ENCODE data around the gene MTG1. TPM values are rescaled to one million over a fixed set of nuclear protein-coding genes. Genes with fewer than 3 reads are reported as not detected.
A peak's percentile ranks its signal among the peaks of the same experiment; 100 is the strongest.

MTG1 gene
- total RNA-seq, 2 experiments from 2014 or later, result 46.9 to 52.1 TPM

- Mint-ChIP-seq H3K4me1 (peaks cover 48% of the 10 kb centered on the region), H3K27me3 (no peaks in the 10 kb centered on the region), H3K27ac (peak overlapping the region; percentile 93), H3K9me3 (ENCODE audit: low read depth) (no peaks in the 10 kb centered on the region), H3K36me3 (ENCODE audit: low read depth) (peaks cover 10% of the 10 kb centered on the region), H3K4me3 (peak overlapping the region; percentile 72)
- ATAC-seq (peak; percentile 19), DNase-seq (peak; percentile 43)
- ChIA-PET CTCF (interaction anchor here (0.9 to 1.2 kb wide), 5 partner anchors 9 to 83 kb away, joined by 3 to 4 read pairs (median 4); no protein-coding TSS in a partner anchor), POLR2A (no interaction called here)
- intact Hi-C loops (cut with DNase I, micrococcal nuclease), result loop anchor here (1.0 to 5.0 kb wide), 7 partner anchors 11 to 1488 kb away; partner anchors contain the start of genes PAOX (in 1 of the 2) and PPP2R2D (in 1 of the 2)
Observed at GRCh38 chr10:133390597-133391248, 3.2 kb upstream of the MTG1 start.

- H3K9me3 Mint-ChIP-seq (ENCODE audit: low read depth), result no peaks in the 10 kb centered on the region
- H3K36me3 Mint-ChIP-seq (ENCODE audit: low read depth), result peaks cover 11% of the 10 kb centered on the region
- ATAC-seq, result no peak
- CTCF ChIA-PET, result interaction anchor here (0.9 to 1.2 kb wide), 5 partner anchors 9 to 84 kb away, joined by 3 to 4 read pairs (median 4); no protein-coding TSS in a partner anchor
- H3K4me1 Mint-ChIP-seq, result peaks cover 54% of the 10 kb centered on the region
- H3K4me3 Mint-ChIP-seq, result peak overlapping the region; percentile 72
- intact Hi-C loops (cut with DNase I, micrococcal nuclease), result loop anchor here (2.0 to 5.0 kb wide), 5 partner anchors 16 to 1489 kb away; partner anchors contain the start of gene PPP2R2D (in 1 of the 2)
- H3K27me3 Mint-ChIP-seq, result no peaks in the 10 kb centered on the region
- H3K27ac Mint-ChIP-seq, result peak overlapping the region; percentile 93
- POLR2A ChIA-PET, result no interaction called here
- DNase-seq, result no peak
Observed at GRCh38 chr10:133391249-133391635, 2.7 kb upstream of the MTG1 start.

- peaks cover 13% of the 10 kb centered on the region for H3K36me3 Mint-ChIP-seq (ENCODE audit: low read depth)
- peaks cover 56% of the 10 kb centered on the region for H3K4me1 Mint-ChIP-seq
- POLR2A ChIA-PET, result no interaction called here
- intact Hi-C loops (cut with DNase I, micrococcal nuclease), result loop anchor here (2.0 to 5.0 kb wide), 5 partner anchors 17 to 1490 kb away; partner anchors contain the start of gene PPP2R2D (in 1 of the 2)
- peak; percentile 15 for ATAC-seq
- peak; percentile 75 for DNase-seq
- no peaks in the 10 kb centered on the region for H3K27me3 Mint-ChIP-seq
- no peaks in the 10 kb centered on the region for H3K9me3 Mint-ChIP-seq (ENCODE audit: low read depth)
- H3K4me3 Mint-ChIP-seq, result peak overlapping the region; percentile 72
- peak overlapping the region; percentile 93 for H3K27ac Mint-ChIP-seq
- CTCF ChIA-PET, result interaction anchor here (1.1 to 1.2 kb wide), 2 partner anchors 10 to 78 kb away, joined by 3 to 4 read pairs; no protein-coding TSS in a partner anchor
Observed at GRCh38 chr10:133391761-133392518, 2.0 kb upstream of the MTG1 start.

GRCh38 chr10:133393401-133394063 lies 425 bp upstream of the MTG1 start:
- Mint-ChIP-seq H3K4me1 (peaks cover 58% of the 10 kb centered on the region), H3K4me3 (peak overlapping the region; percentile 90), H3K27ac (peak overlapping the region; percentile 67), H3K27me3 (no peaks in the 10 kb centered on the region), H3K36me3 (ENCODE audit: low read depth) (peaks cover 26% of the 10 kb centered on the region), H3K9me3 (ENCODE audit: low read depth) (no peaks in the 10 kb centered on the region)
- POLR2A ChIA-PET, result no interaction called here
- CTCF ChIA-PET, result interaction anchor here (0.7 kb wide), 1 partner anchor 59 kb away, joined by 4 read pairs; no protein-coding TSS in a partner anchor
- intact Hi-C loops (cut with DNase I, micrococcal nuclease), result loop anchor here (1.0 to 5.0 kb wide), 10 partner anchors 14 to 1491 kb away; partner anchors contain the start of genes ECHS1 (in 2 of the 2), PAOX (in 1 of the 2), PPP2R2D (in 1 of the 2) and TUBGCP2 (in 1 of the 2)
- no peak for ATAC-seq
- no peak for DNase-seq

- ATAC-seq (no peak), DNase-seq (no peak)
- CTCF ChIA-PET, result no interaction called here
- H3K9me3 Mint-ChIP-seq (ENCODE audit: low read depth), result no peaks in the 10 kb centered on the region
- peak overlapping the region; percentile 90 for H3K4me3 Mint-ChIP-seq
- H3K4me1 Mint-ChIP-seq, result peaks cover 53% of the 10 kb centered on the region
- intact Hi-C loops (cut with DNase I, micrococcal nuclease), result loop anchor here (1.0 to 5.0 kb wide), 10 partner anchors 16 to 1493 kb away; partner anchors contain the start of genes ECHS1 (in 2 of the 2), PAOX (in 1 of the 2), PPP2R2D (in 1 of the 2) and TUBGCP2 (in 1 of the 2)
- H3K27ac Mint-ChIP-seq, result peak overlapping the region; percentile 93
- peaks cover 35% of the 10 kb centered on the region for H3K36me3 Mint-ChIP-seq (ENCODE audit: low read depth)
- POLR2A ChIA-PET, result no interaction called here
- H3K27me3 Mint-ChIP-seq, result no peaks in the 10 kb centered on the region
Observed at GRCh38 chr10:133394801-133395221, 854 bp downstream of the MTG1 start.

- peak overlapping the region; percentile 90 for H3K4me3 Mint-ChIP-seq
- no peaks in the 10 kb centered on the region for H3K9me3 Mint-ChIP-seq (ENCODE audit: low read depth)
- CTCF ChIA-PET, result no interaction called here
Observed at GRCh38 chr10:133396035-133396624, 2.2 kb downstream of the MTG1 start.

GRCh38 chr10:133397938-133398337 lies 4.0 kb downstream of the MTG1 start:
- H3K4me3 Mint-ChIP-seq, result no peak overlapping the region
- intact Hi-C loops (cut with DNase I, micrococcal nuclease), result no loop called here
- H3K27me3 Mint-ChIP-seq, result no peaks in the 10 kb centered on the region
- H3K4me1 Mint-ChIP-seq, result peaks cover 48% of the 10 kb centered on the region
- no peak for DNase-seq
- CTCF ChIA-PET, result interaction anchor here (1.3 kb wide), 1 partner anchor 41 kb away, joined by 3 read pairs; no protein-coding TSS in a partner anchor
- peaks cover 44% of the 10 kb centered on the region for H3K36me3 Mint-ChIP-seq (ENCODE audit: low read depth)
- ATAC-seq, result no peak
- no peaks in the 10 kb centered on the region for H3K9me3 Mint-ChIP-seq (ENCODE audit: low read depth)
- H3K27ac Mint-ChIP-seq, result peak overlapping the region; percentile 19
- POLR2A ChIA-PET, result no interaction called here

More at GRCh38 chr10:133396035-133396624, 2.2 kb downstream of the MTG1 start:
- no peaks in the 10 kb centered on the region for H3K27me3 Mint-ChIP-seq
- H3K4me1 Mint-ChIP-seq, result peaks cover 53% of the 10 kb centered on the region
- DNase-seq (no peak), ATAC-seq (no peak)
- intact Hi-C loops (cut with DNase I, micrococcal nuclease), result no loop called here
- H3K36me3 Mint-ChIP-seq (ENCODE audit: low read depth), result peaks cover 40% of the 10 kb centered on the region
- H3K27ac Mint-ChIP-seq, result no peak overlapping the region
- POLR2A ChIA-PET, result interaction anchor here (0.6 kb wide), 1 partner anchor 273 kb away, joined by 4 read pairs; no protein-coding TSS in a partner anchor

GRCh38 chr10:133399123-133399601 lies 5.2 kb downstream of the MTG1 start:
- intact Hi-C loops (cut with DNase I, micrococcal nuclease), result no loop called here
- Mint-ChIP-seq H3K36me3 (ENCODE audit: low read depth) (peaks cover 51% of the 10 kb centered on the region), H3K4me3 (no peak overlapping the region), H3K9me3 (ENCODE audit: low read depth) (no peaks in the 10 kb centered on the region), H3K27ac (no peak overlapping the region), H3K27me3 (no peaks in the 10 kb centered on the region), H3K4me1 (peaks cover 45% of the 10 kb centered on the region)
- DNase-seq (no peak), ATAC-seq (no peak)
- ChIA-PET POLR2A (no interaction called here), CTCF (interaction anchor here (1.3 kb wide), 1 partner anchor 40 kb away, joined by 3 read pairs; no protein-coding TSS in a partner anchor)

- peaks cover 52% of the 10 kb centered on the region for H3K36me3 Mint-ChIP-seq (ENCODE audit: low read depth)
- peak overlapping the region; percentile 56 for H3K27ac Mint-ChIP-seq
- no peaks in the 10 kb centered on the region for H3K27me3 Mint-ChIP-seq
- DNase-seq (no peak), ATAC-seq (peak; percentile 59)
- peaks cover 49% of the 10 kb centered on the region for H3K4me1 Mint-ChIP-seq
- no peaks in the 10 kb centered on the region for H3K9me3 Mint-ChIP-seq (ENCODE audit: low read depth)
- no peak overlapping the region for H3K4me3 Mint-ChIP-seq
- CTCF ChIA-PET, result no interaction called here
- intact Hi-C loops (cut with DNase I, micrococcal nuclease), result no loop called here
- POLR2A ChIA-PET, result no interaction called here
Observed at GRCh38 chr10:133400624-133401424, 6.9 kb downstream of the MTG1 start.

GRCh38 chr10:133401500-133401899 lies 7.5 kb downstream of the MTG1 start:
- Mint-ChIP-seq H3K27me3 (no peaks in the 10 kb centered on the region), H3K4me1 (peaks cover 48% of the 10 kb centered on the region), H3K9me3 (ENCODE audit: low read depth) (no peaks in the 10 kb centered on the region), H3K36me3 (ENCODE audit: low read depth) (peaks cover 57% of the 10 kb centered on the region), H3K4me3 (no peak overlapping the region), H3K27ac (peak overlapping the region; percentile 56)
- DNase-seq (no peak), ATAC-seq (no peak)
- ChIA-PET POLR2A (no interaction called here), CTCF (no interaction called here)
- intact Hi-C loops (cut with DNase I, micrococcal nuclease), result no loop called here

All from activated CD4-positive, alpha-beta T cell treated with anti-CD3 and anti-CD28 coated beads for 36 hours (primary cell).